ENCODE results near the gene TEF.

TEF gene, protein sequence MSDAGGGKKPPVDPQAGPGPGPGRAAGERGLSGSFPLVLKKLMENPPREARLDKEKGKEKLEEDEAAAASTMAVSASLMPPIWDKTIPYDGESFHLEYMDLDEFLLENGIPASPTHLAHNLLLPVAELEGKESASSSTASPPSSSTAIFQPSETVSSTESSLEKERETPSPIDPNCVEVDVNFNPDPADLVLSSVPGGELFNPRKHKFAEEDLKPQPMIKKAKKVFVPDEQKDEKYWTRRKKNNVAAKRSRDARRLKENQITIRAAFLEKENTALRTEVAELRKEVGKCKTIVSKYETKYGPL

DNA sequence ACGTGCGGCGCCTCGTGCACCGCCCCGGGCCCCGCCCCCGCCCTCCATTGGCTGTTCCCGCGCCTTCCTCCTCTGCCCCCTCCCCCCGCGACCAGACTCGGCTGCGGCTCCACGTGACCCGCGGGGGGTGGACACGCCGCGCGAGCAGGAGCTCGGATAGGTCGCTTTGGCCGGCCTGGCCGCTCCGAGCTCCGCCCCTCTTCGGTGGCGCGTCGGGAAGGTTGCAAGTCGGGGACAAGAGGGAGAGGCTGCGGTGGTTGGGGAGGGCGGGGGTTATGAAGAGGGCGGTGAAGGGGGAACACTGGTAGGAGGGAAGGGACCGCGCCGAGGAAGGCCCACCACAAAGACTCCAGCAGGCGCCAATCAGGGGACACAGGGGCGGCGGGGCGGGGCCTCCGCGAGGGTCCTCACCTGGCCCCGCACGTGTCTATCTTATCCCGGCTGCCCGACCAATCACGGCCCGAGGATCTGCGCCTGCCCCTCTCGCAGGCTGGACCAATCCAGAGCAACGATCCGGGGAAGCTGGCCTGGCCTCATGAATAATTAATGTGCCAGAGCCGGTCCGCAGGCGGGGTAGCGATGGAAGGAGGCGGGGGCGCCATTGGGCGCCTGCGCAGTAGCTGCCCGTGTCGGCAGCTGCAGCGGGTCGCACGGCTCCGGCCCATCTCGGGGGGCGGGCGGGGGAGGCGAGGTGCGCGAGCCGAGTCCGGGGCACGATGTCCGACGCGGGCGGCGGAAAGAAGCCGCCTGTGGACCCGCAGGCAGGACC lies at the start of gene TEF:
Gene TEF, plus strand, starts transcription at position 614 of the 769 bp plus-strand sequence. Its CDS starts 103 bp downstream, at position 717.
- peak within 1 kb of the TSS; percentile 62 for H3K4me3 ChIP-seq (ENCODE audit: low read depth, low read length)
- TF ChIP-seq, protein P1, sequence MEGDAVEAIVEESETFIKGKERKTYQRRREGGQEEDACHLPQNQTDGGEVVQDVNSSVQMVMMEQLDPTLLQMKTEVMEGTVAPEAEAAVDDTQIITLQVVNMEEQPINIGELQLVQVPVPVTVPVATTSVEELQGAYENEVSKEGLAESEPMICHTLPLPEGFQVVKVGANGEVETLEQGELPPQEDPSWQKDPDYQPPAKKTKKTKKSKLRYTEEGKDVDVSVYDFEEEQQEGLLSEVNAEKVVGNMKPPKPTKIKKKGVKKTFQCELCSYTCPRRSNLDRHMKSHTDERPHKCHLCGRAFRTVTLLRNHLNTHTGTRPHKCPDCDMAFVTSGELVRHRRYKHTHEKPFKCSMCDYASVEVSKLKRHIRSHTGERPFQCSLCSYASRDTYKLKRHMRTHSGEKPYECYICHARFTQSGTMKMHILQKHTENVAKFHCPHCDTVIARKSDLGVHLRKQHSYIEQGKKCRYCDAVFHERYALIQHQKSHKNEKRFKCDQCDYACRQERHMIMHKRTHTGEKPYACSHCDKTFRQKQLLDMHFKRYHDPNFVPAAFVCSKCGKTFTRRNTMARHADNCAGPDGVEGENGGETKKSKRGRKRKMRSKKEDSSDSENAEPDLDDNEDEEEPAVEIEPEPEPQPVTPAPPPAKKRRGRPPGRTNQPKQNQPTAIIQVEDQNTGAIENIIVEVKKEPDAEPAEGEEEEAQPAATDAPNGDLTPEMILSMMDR (IDR thresholded peaks at IDR 0.05; ENCODE audit: borderline replicate concordance, insufficient read depth, low read depth, low read length) = no peak

DNA sequence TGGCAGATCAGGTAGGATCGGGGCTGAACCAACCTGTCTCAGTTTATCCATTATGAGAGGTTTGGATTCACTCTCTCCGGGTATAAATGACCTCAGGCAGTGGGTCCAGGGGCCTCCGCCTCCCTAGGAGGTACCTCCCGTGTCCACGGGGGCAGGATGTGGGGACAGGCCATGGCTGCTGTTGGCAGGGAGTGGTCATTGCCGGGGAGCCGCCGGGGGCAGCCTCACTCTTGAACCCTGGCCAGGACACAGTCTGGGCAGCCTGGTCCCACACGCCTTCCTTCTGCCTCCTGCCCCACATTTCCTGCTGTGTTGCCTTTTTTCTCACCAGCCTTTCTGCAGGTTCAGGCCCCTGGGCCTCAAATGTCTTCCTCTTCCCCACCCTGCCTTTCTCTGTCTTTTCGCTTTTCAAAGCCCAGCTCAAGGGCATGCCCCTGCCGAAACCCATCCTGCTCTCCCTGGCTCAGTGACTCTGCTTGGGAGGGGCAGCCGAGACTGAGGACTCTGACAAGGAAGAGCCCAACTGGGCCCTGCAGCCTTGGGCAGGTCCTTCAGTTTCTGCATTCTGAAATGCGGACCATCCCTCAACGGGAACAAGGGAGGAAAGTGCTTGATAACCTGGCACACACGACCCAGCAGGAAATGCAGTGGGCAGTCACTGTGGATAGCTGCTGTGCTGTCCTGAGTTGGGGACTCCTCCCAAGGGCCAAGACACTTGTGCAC lies 49.4 kb upstream of the TEF start:
- TF ChIP-seq, protein P1 (IDR thresholded peaks at IDR 0.05; ENCODE audit: borderline replicate concordance, insufficient read depth, low read depth, low read length) = no peak
- no peak overlapping the region for H3K4me3 ChIP-seq (ENCODE audit: low read depth, low read length)

DNA sequence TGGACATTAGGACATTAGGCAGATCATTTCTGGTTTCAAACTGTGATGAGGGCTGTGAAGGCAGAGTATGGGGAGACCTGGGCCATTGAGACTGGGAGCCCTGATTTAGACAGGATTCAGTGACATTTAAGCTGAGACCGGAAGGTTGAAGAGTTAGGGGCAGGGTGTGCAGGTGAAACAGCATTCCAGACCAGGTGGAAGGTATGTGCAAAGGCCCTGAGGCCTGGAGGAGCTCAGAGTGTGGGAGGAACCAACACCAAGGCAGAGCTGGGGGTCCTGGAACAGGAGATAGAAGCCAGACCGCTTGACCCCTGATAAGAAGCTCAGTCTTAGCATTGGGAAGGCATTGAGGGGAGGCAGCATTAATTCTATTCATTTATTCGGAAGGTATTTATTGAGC lies 47.9 kb upstream of the TEF start:
- TF ChIP-seq, protein P1 (IDR thresholded peaks at IDR 0.05; ENCODE audit: borderline replicate concordance, insufficient read depth, low read depth, low read length) = no peak
- H3K4me3 ChIP-seq (ENCODE audit: low read depth, low read length) = no peak overlapping the region

DNA sequence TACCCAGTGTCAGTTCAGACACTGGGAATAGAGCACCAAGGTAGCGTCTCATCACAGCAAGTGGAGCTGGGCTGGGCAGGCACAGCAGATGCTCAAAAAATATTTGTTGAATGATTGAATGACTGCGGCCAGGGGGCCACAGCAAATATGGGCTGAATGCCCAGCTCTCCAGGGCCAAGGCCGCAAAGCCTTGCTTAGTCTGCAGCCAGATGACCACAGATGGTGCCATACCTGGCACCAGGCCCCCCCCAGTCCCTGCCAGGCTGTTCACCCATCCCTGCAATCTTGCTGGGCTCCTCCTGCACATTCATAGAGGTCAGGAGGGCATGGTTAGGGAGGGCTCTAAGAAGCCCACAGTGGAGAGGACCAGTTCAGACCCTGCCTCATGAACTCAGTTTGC lies 47.5 kb upstream of the TEF start:
- TF ChIP-seq, protein P1 (IDR thresholded peaks at IDR 0.05; ENCODE audit: borderline replicate concordance, insufficient read depth, low read depth, low read length) = no peak
- H3K4me3 ChIP-seq (ENCODE audit: low read depth, low read length) = no peak overlapping the region

DNA sequence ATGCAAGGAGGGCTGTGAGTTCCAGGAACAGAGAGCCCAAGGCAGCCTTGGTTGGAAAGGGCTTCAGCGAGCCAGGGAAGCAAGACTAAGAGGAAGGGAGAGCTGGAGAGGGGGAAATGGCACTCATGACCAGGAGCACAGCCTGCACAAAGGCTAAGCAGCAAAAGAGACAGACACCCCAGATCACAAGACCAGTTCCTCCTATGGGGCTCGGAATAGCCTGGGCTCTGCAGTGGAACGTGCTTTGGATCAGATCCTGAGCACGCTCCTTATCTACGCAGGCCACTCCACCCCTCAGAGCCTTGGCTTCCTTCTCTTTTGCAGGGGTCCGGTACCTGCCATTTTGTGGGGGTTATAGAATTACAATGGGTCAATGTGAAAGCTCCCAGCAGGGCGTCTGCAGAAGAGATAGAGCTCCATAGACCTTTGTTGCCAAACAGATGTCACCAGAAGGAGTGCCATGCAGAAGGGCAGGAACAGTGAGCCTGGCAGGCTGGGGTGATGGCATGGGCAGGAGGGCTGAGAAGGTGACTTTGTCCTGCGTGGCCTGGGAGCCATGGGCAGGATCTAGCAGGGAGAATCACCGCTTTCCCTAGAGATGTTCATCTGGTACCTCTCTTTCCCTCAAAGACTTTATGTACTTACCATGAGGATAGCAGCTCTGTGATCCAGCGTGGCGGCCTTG lies 46.6 kb upstream of the TEF start:
- no peak overlapping the region for H3K4me3 ChIP-seq (ENCODE audit: low read depth, low read length)
- TF ChIP-seq, protein P1 (IDR thresholded peaks at IDR 0.05; ENCODE audit: borderline replicate concordance, insufficient read depth, low read depth, low read length) = no peak

DNA sequence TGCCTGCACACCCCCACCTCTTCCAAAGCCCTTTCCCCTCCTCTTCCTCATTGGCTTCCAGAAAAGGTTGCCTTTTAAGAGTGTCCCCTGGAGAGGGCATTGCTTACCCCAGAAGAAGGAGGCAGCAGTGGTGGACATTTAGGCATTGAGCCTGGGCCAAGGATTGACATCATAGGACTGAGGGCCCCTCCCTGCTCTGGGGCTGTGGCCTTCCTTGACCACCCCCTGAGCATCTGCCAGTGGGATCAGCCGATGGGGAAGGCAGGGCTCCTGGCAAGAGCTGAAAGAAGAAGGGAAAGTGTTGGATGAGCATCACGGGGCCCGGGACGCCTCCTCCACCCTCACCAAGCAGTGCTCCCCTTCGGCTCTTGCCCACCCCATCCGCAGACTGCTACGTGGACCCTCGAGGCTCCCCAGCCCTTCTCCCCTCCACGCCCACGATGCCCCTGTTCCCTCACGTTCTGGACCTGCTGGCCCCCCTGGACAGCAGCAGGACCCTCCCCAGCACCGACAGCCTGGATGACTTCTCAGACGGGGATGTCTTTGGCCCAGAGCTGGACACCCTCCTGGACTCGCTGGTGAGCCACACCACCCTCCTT lies 43.0 kb upstream of the TEF start:
- TF ChIP-seq, protein P1 (IDR thresholded peaks at IDR 0.05; ENCODE audit: borderline replicate concordance, insufficient read depth, low read depth, low read length) = no peak
- H3K4me3 ChIP-seq (ENCODE audit: low read depth, low read length) = no peak overlapping the region

Measured in GM12875 (cell line).